Measurements from ENCODE around the gene OSM. TPM values are rescaled to one million over a fixed set of nuclear protein-coding genes. Genes with fewer than 3 reads are reported as not detected.
A peak's percentile ranks its signal among the peaks of the same experiment; 100 is the strongest.

OSM gene
- total RNA-seq, 4 donors from 2014 or later = 4.1 to 7.7 TPM; not detected in 2

- H3K27me3 ChIP-seq = peaks cover 24% of the 10 kb centered on the region
- peaks cover 0 to 15% (median 3%) of the 10 kb centered on the region in 3 donors for H3K4me1 ChIP-seq
- H3K27ac ChIP-seq = no peak overlapping the region
- H3K4me3 ChIP-seq = no peak overlapping the region
- ATAC-seq = no peak
- no peaks in the 10 kb centered on the region for H3K9me3 ChIP-seq
- 80% methylated on average over 6 to 9 of the region's 9 CpGs for WGBS, 2 donors (ENCODE audit: low coverage in 1 of 2)
- H3K36me3 ChIP-seq = no peaks in the 10 kb centered on the region
- TF ChIP-seq, protein P1, sequence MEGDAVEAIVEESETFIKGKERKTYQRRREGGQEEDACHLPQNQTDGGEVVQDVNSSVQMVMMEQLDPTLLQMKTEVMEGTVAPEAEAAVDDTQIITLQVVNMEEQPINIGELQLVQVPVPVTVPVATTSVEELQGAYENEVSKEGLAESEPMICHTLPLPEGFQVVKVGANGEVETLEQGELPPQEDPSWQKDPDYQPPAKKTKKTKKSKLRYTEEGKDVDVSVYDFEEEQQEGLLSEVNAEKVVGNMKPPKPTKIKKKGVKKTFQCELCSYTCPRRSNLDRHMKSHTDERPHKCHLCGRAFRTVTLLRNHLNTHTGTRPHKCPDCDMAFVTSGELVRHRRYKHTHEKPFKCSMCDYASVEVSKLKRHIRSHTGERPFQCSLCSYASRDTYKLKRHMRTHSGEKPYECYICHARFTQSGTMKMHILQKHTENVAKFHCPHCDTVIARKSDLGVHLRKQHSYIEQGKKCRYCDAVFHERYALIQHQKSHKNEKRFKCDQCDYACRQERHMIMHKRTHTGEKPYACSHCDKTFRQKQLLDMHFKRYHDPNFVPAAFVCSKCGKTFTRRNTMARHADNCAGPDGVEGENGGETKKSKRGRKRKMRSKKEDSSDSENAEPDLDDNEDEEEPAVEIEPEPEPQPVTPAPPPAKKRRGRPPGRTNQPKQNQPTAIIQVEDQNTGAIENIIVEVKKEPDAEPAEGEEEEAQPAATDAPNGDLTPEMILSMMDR (IDR thresholded peaks at IDR 0.05) = no peak
- no peak for TF ChIP-seq POLR2AphosphoS5 (IDR thresholded peaks at IDR 0.05)
- no peak for TF ChIP-seq POLR2A (IDR thresholded peaks at IDR 0.05)
- TF ChIP-seq EP300 (IDR thresholded peaks at IDR 0.05) = no peak
Measured at GRCh38 chr22:30230787-30231461, 35.7 kb downstream of the OSM start.

GRCh38 chr22:30230330-30230729, 36.3 kb downstream of the OSM start:
- H3K27ac ChIP-seq = no peak overlapping the region
- no peaks in the 10 kb centered on the region for H3K36me3 ChIP-seq
- WGBS, 2 donors (ENCODE audit: low coverage in 1 of 2) = 80% methylated on average over 3 of the region's 3 CpGs; no CpG with 5 or more reads in 1 of the 2 donors
- peaks cover 24% of the 10 kb centered on the region for H3K27me3 ChIP-seq
- H3K9me3 ChIP-seq = no peaks in the 10 kb centered on the region
- ATAC-seq = no peak
- H3K4me1 ChIP-seq = peaks cover 0 to 9% (median 0%) of the 10 kb centered on the region in 3 donors
- H3K4me3 ChIP-seq = no peak overlapping the region
- no peak for TF ChIP-seq POLR2AphosphoS5 (IDR thresholded peaks at IDR 0.05)
- no peak for TF ChIP-seq POLR2A (IDR thresholded peaks at IDR 0.05)
- no peak for TF ChIP-seq EP300 (IDR thresholded peaks at IDR 0.05)
- TF ChIP-seq, protein P1 (IDR thresholded peaks at IDR 0.05) = no peak

- no peak overlapping the region for H3K4me3 ChIP-seq
- peaks cover 24% of the 10 kb centered on the region for H3K27me3 ChIP-seq
- no peaks in the 10 kb centered on the region for H3K4me1 ChIP-seq
- peak; percentile 48 for ATAC-seq
- no peak for TF ChIP-seq POLR2AphosphoS5 (IDR thresholded peaks at IDR 0.05)
- TF ChIP-seq, protein P1 (IDR thresholded peaks at IDR 0.05) = no peak
- TF ChIP-seq POLR2A (IDR thresholded peaks at IDR 0.05) = no peak
- TF ChIP-seq EP300 (IDR thresholded peaks at IDR 0.05) = no peak
- no peaks in the 10 kb centered on the region for H3K36me3 ChIP-seq
- no peaks in the 10 kb centered on the region for H3K9me3 ChIP-seq
- 74% methylated on average over 6 of the region's 21 CpGs; no CpG with 5 or more reads in 1 of the 2 donors for WGBS, 2 donors (ENCODE audit: low coverage in 1 of 2)
- H3K27ac ChIP-seq = no peak overlapping the region
Measured at GRCh38 chr22:30228509-30229359, 37.9 kb downstream of the OSM start.

GRCh38 chr22:30227438-30228228, 39.0 kb downstream of the OSM start:
- ATAC-seq = no peak
- 75 to 83% methylated on average over 1 to 4 of the region's 4 CpGs for WGBS, 2 donors (ENCODE audit: low coverage in 1 of 2)
- Histone ChIP-seq H3K9me3 (no peaks in the 10 kb centered on the region), H3K27ac (no peak overlapping the region), H3K27me3 (peaks cover 28% of the 10 kb centered on the region), H3K4me3 (no peak overlapping the region), H3K4me1 (no peaks in the 10 kb centered on the region), H3K36me3 (no peaks in the 10 kb centered on the region)
- TF ChIP-seq EP300 (IDR thresholded peaks at IDR 0.05) (no peak), POLR2AphosphoS5 (IDR thresholded peaks at IDR 0.05) (no peak), POLR2A (IDR thresholded peaks at IDR 0.05) (no peak)
- TF ChIP-seq, protein P1 (IDR thresholded peaks at IDR 0.05) = no peak

All from gastroesophageal sphincter (tissue), 4 donors.